Neural progenitor cell (in vitro differentiated cells): Measurements from ENCODE around the gene TPD52L2.

ENCODE experiments used
- EZH2 ChIP-seq: fragments of 200-600 bp; sonication (generic); IDR thresholded peaks from 2 replicates; pipeline ENCODE4 v1.6.1; 2017; ENCODE audit warnings: antibody characterized with exemption, mild to moderate bottlenecking, moderate library complexity
- EZH2phosphoT487 ChIP-seq: fragments of 200-600 bp; sonication (generic); IDR thresholded peaks from 2 replicates; pipeline ENCODE4 v1.6.1; 2017; ENCODE audit warnings: antibody characterized with exemption
- TF ChIP-seq, protein P1 (sequence below): fragments of 200-600 bp; sonication (generic); IDR thresholded peaks from 2 replicates; pipeline ENCODE4 v1.5.1; 2017; ENCODE audit warnings: antibody characterized with exemption, mild to moderate bottlenecking

DNA sequence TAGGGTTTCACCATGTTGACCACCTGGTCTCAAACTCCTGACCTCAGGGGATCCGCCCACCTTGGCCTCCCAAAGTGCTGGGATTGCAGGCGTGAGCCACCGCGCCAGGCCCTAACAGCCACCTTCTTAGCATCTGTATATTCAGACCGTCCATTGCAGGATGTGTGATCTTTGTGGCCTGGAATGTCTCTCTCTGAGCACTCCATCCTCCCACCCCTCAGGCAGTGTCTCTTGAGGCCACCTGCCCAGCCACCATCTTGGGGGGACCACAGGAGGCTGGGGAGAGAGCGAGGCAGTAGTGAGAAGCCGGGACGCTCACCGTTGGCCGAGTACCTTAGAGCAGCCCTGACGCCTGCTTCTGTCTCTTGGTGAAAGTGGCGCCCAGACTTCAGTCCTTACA lies 48.7 kb downstream of the TPD52L2 start:
- TF ChIP-seq, protein P1, sequence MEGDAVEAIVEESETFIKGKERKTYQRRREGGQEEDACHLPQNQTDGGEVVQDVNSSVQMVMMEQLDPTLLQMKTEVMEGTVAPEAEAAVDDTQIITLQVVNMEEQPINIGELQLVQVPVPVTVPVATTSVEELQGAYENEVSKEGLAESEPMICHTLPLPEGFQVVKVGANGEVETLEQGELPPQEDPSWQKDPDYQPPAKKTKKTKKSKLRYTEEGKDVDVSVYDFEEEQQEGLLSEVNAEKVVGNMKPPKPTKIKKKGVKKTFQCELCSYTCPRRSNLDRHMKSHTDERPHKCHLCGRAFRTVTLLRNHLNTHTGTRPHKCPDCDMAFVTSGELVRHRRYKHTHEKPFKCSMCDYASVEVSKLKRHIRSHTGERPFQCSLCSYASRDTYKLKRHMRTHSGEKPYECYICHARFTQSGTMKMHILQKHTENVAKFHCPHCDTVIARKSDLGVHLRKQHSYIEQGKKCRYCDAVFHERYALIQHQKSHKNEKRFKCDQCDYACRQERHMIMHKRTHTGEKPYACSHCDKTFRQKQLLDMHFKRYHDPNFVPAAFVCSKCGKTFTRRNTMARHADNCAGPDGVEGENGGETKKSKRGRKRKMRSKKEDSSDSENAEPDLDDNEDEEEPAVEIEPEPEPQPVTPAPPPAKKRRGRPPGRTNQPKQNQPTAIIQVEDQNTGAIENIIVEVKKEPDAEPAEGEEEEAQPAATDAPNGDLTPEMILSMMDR: no peak
- no peak for TF ChIP-seq EZH2phosphoT487
- TF ChIP-seq EZH2: no peak
